Measurements from ENCODE around the gene RAB3C.

The RAB3C gene

GRCh38 chr5:58606064-58606463, 23.2 kb downstream of the RAB3C start:
- no peak for DNase-seq

GRCh38 chr5:58615972-58616371, 33.1 kb downstream of the RAB3C start:
- no peak for DNase-seq

DNA sequence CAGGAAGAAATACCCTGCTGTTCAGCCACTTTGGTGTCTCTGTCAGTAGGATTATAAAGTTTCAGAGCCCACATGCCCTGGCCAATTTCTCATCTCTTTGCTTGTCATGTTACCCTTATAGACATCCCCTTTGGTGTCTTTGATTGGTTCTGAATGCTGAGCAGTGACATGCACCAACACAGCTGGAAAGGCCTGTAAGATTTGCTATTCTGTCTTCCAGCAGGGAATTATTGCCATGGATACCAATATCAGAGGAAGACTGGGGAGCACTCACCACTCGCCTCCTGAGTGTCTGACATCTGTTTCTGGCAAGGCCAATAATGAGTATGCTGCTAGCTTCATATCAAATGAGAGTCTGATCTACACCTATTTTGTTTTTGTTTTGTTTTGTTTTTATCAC, 34.4 kb downstream of the RAB3C start:
- no peak for DNase-seq

- DNase-seq = no peak
Measured at GRCh38 chr5:58620336-58620735, 37.5 kb downstream of the RAB3C start.

DNA sequence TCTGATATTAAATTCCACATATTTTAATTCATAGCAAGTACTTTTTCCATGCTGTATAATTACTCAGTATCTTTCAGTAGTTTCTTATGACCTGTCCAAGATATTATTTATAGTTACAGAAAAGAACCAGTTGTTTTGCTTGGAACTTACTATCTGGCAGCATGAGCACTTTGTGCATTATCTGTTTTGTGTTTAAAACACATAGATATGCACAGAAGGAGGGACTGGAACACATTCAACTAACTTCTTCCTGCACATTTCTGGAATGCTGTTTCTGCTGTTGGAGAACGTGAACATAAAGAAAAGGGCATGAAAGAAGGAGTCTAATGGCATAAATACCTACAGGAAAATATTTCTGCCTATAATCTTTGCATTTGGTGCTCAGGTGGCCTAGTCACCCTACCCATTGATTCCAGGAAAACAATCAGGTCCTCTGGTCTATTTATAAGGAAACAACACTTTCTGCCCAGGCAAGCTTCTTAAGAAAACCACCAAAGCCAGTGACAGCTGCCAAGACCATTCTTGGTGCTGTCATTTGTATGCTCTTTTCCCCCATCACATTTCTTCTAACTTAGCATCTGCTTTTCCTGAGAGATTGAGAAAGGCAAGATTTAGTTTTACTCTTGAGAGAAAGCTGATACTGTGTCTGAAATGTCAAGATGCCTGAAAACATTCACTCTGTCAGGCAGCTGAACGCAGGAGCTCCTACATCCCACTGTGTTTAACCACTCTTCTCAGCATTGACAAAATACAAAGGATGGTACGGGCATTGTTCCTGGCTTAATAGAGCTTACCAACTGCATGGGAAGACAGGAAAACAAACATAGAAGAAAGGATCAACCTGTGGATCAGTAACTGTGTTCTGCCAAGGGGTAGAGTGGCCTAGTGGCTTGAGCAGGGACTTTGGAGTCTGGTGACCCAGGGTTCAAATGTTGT, 40.3 kb downstream of the RAB3C start:
- no peak for DNase-seq

DNA sequence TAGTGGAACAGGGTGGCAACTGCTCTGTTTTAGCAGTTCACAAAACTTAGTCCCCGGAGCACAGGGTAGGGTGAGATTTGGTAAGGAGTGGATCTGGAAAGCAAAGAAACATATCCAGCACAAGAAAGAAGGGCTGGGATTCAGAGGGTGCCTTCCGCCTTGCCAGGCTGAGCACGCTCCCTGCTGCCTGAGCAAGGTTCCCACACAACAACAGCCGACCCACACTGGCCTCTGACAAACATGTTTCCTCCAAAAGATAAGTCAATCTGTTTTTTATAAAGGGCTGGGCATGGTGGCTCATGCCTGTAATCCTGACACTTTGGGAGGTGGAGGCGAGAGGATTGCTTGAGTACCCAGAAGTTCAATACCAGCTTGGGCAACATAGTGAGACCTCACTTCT, 45.8 kb downstream of the RAB3C start:
- no peak for DNase-seq

DNA sequence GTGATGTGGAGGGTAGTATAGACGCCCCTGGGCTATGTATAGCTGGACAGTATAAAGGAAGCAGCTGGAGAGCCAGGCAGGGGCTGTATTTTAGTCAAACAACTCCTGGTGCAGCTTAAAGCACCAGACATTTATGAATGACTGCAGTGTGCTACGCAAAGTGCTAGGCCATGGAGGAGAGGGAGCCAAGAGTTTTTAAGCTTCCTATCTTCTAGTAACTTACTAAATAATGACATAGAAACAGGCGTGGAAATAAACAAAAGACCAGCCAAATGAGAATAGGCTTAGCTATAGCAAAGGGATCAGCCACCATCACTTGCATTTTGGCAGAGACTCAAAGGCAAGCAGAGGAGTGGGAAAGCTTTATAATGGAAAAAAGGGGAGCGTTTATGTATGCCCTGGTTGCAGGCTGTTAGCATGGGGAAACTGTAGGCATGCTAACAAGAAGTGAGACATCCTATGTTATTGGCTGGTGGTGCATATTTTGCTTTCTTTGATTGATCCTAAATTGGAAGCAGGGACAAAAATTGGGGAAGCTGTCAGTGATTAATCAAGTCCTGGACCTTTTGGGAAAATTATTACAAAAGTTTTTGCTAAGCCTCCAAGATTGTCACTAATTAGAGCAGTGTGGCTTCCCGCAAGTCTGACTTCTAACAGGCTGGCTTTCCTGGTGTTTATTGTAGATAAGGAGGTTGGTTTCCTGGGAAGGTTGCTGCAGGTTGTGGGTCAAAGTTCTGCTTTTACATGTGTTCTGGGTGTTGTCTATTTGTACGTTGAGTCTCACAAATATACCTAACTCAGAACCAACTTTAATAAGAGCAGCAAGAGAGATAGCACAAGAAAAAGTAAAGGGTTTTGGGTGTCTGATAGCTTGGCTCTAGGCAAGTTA, 46.6 kb downstream of the RAB3C start:
- DNase-seq = no peak

DNA sequence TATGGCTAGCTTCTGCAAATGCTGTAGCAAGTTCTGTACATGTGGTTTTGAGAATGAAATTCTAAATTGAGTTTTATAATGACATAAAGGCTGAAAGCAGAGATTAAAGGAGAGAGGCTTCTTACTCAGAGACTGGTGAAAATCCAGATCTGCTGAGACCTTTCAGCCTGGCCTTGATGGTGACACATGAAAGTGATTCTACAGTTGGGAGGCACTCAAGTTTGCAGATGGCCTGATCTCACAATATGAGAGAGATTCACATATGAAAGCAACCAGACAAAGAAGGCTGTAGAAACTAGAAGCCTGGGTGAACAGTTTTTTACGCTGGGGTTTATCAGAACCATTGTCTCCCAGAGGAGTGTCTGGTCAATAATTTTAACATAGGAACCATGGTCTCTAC, 49.0 kb downstream of the RAB3C start:
- DNase-seq = no peak

DNA sequence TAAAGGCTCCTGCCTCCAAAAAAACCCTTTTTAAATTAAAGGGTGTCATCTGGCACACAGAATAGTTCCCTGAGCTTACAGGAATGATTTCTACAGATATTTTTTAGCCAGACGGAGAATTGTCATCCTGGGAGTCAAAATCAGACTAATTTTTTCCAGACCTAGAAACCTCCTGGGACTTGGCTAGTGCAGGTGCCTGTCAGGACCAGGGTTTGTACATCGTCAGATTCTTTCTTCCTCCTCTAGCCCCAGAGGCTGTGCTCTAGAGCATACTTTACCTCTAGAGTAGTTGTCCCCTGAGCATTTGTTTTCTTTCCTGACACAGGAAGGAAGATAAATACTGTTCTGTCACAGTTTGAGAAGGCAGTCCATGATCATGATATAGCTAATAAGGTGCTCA, 52.5 kb downstream of the RAB3C start:
- DNase-seq = no peak

DNA sequence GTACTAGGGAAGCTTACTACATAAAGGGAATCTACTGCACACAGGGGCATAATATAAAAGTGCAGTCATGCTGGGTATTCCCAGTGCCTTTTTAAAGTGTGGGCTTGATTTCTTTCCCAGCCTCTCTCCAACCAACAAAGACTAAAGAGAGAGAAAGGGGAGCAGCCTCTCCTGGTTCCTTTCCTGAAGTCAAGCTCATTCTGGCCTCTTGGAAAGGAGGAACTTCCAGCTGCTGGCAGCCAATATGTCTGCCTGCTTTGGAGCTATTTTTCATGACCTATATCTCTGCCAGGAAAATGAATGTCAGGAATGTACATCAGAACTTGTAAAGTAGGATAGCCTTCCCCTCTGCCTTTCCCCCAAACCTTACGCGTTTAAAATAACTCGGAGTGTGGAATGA, 57.1 kb downstream of the RAB3C start:
- DNase-seq = no peak

DNA sequence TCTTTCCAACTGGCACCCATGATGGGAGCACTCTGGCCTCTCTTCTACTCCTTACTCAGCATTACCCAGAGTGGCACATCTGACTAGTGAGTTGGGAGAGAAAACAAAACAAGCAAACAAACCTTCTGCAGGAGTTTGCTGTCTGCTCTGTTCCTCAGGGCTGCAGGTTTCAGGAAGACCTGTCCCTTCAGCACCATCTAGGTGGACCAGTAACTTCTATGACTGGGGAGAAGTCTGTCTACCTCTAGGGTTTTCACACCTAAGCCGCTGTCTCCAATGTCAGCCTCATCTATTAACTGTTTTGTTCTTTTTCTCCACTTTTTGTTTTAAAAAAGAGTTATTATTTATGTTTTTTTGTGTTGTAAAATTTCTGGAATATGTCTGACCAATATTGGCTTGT, 58.7 kb downstream of the RAB3C start:
- DNase-seq = no peak

DNA sequence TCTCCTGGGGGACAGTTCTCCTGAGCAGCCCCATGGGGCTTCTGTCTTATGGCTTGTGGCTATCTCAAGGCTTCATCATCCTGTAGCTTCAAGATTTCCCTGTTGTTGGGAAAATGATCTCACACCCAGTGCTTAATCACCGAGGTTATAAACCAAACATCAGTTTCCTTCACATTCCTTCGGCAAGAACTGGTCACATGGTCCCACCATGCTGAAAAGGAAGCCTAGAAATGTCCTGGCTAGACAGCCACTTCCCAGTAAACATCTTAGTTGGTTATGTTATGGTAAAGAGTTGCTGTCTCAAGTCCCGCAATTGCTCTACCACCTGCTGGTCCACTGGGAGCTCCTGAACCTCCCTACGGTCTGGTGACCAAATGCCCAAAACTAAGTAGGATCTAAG, 66.0 kb downstream of the RAB3C start:
- DNase-seq = no peak

DNA sequence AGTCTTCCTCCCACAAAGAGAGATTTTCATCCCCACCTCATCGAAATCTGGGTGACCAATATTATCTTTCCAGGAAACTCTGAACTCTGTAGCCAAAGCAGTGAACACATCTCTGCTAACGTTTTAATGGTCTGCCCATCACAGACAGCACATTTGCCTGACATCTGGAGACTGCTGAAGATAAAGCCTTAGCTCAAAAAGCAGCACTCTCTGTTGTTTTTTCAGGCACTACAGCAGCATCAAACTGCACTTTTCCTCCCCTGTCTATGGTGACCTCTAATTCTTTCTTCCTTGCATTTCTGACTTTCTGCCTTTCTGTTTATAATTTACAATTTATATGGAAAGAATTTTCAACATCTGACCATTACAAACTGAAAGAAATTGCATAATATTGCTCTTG, 66.8 kb downstream of the RAB3C start:
- no peak for DNase-seq

- no peak for DNase-seq
Measured at GRCh38 chr5:58653521-58653920, 70.6 kb downstream of the RAB3C start.

DNA sequence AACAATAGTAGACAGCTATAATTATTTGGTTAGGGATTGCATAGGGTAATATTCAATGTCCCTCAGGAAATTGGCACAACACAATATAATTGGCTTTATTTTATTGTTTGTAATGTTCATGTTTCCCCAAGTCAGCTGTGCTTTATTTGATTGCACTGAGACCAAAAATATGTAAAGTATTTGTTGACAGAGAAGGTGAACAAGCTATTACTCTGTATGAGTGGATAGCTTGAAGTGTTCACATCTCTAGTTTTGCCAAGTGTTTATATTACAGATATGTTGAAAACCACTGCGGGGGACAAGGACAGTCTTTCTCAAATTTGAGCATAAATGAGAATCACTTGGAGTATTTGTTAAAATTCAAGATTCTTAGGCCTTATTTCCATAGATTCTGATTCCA, 83.3 kb downstream of the RAB3C start:
- no peak for DNase-seq

- DNase-seq = no peak
Measured at GRCh38 chr5:58666598-58667581, 84.0 kb downstream of the RAB3C start.

- DNase-seq = no peak
Measured at GRCh38 chr5:58670582-58670981, 87.7 kb downstream of the RAB3C start.

DNA sequence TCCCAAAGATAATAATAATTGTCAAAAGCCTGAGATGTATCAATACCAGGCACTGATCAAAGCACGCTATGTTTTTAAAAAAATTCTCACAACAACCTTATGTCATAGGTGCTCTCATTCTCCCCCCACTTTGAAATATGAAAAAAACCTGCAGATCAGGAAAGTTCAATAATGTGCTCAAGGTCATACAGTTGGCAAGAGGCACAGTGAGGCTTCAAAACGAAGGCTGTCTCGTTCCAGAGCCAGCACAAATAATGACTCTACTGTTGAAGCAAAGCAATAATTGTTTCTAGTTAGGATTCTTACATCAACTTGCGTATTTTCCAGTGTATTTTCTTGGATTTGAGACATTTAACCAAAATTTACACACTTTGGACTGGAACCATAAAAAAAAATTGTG, 88.3 kb downstream of the RAB3C start:
- no peak for DNase-seq

GRCh38 chr5:58672521-58672920, 89.6 kb downstream of the RAB3C start:
- DNase-seq = no peak

GRCh38 chr5:58674070-58674469, 91.2 kb downstream of the RAB3C start:
- DNase-seq = no peak

GRCh38 chr5:58674711-58675110, 91.8 kb downstream of the RAB3C start:
- DNase-seq = no peak

DNA sequence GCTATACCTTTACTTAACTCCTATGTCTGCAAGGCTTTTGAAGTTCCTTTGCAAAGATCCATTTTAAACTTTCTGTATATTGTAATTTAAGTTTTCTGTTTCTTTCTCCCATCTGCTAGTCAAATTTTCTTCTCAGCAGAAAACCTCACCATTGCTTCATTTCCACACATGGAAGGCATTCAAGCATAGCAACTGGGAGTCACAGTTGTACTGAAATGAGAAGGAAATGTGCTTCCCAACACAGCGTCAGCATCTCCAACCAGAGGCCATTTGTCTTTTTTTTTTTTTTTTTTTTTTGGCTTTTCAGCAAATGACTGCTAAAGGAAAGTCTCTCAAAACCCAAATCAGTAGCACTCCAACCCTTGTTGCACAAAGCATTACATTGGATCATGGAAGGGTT, 92.5 kb downstream of the RAB3C start:
- no peak for DNase-seq

GRCh38 chr5:58677650-58678049, 94.8 kb downstream of the RAB3C start:
- no peak for DNase-seq
